Naive thymus-derived CD8-positive, alpha-beta T cell (primary cell): ENCODE data around the gene SPACA5. TPM values are rescaled to one million over a fixed set of nuclear protein-coding genes. Genes with fewer than 3 reads are reported as not detected.
"Not testable (repeated sequence)": the region's sequence is repeated elsewhere in the genome, so short reads cannot be mapped to it uniquely, and the experiment has no call there.

Experiments used
- ATAC-seq, 2 donors: fragments of 150-1000 bp; cut with Tn5 transposase in 1 of 2; sonication (Bioruptor Pico), chemical (Tn5 transposase) in 1 of 2; 1 replicate in 1 of 2; 2 replicates in 1 of 2; pipeline ENCODE4 v1.10.0; 2021; ENCODE audit warnings: mild to moderate bottlenecking in 2 of 2, moderate library complexity in 2 of 2
- POLR2A ChIA-PET: fragments of 350-600 bp; sonication (Branson Sonifier 250); formaldehyde crosslinking; loops from one replicate; lab custom pipeline; 2021; ENCODE audit warnings: antibody characterized with exemption; lab: Charles Lee
- DNase-seq, 10 donors: peaks; one replicate each; pipeline versions ENCODE4 v3.0.0 to v3.0.0-alpha.2; 2020 to 2022
- H3K27ac Mint-ChIP-seq, 10 donors: one replicate each; pipeline ENCODE4 v1.8.0; 2020 to 2022; ENCODE audit warnings: mild to moderate bottlenecking in 10 of 10, mixed read lengths in 10 of 10, moderate library complexity in 4 of 10, inconsistent platforms in 1 of 10
- H3K27me3 Mint-ChIP-seq, 5 donors: one replicate each; pipeline ENCODE4 v1.8.0; 2021 to 2022; ENCODE audit warnings: mixed read lengths in 5 of 5
- H3K36me3 Mint-ChIP-seq, 3 donors: one replicate each; pipeline ENCODE4 v1.8.0; 2020 to 2022; ENCODE audit warnings: mixed read lengths in 3 of 3, mild to moderate bottlenecking in 2 of 3, inconsistent platforms in 1 of 3
- H3K4me1 Mint-ChIP-seq, 4 donors: one replicate each; pipeline ENCODE4 v1.8.0; 2021 to 2022; ENCODE audit warnings: mixed read lengths in 4 of 4
- H3K4me3 Mint-ChIP-seq, 10 donors: one replicate each; pipeline ENCODE4 v1.8.0; 2020 to 2022; ENCODE audit warnings: mild to moderate bottlenecking in 10 of 10, mixed read lengths in 10 of 10, moderate library complexity in 6 of 10, inconsistent platforms in 1 of 10
- H3K9me3 Mint-ChIP-seq, 9 donors: one replicate each; pipeline ENCODE4 v1.8.0; 2020 to 2022; ENCODE audit warnings: mixed read lengths in 9 of 9, mild to moderate bottlenecking in 3 of 9, inconsistent platforms in 1 of 9, moderate library complexity in 1 of 9
- polyA plus RNA-seq, 3 donors: library from polyadenylated mRNA; unstranded; fragments of 300-500 nt; fragmentation: Illumina TruSeq; gene quantifications; one replicate each; pipeline ENCODE4 v1.2.3, GENCODE V29; 2021
- total RNA-seq, 8 experiments: library from RNA in 2 of 8; stranded (reverse) in 2 of 8; gene quantifications; one replicate each; pipeline ENCODE4 v1.2.3 and lab custom pipeline; 2021 to 2026

Gene SPACA5
- total RNA-seq = not detected
- polyA plus RNA-seq = not detected
- 0 reads per million in 6 experiments for total RNA-seq (lab: John Stamatoyannopoulos, UW)

- H3K9me3 Mint-ChIP-seq, ATAC-seq, H3K27me3 Mint-ChIP-seq, POLR2A ChIA-PET, DNase-seq, H3K36me3 Mint-ChIP-seq: not testable (repeated sequence)
- Mint-ChIP-seq H3K4me3 (peak within 1 kb of the TSS in 1 of 10 donors; percentile 52), H3K4me1 (peaks cover 10 to 22% (median 15%) of the 10 kb centered on the region in 4 donors), H3K27ac (peak within 1 kb of the TSS in 2 of 10 donors; percentile 62 to 85)
These were observed at the start of gene SPACA5 for GRCh38 chrX:48006688-48007087. Gene SPACA5, plus strand, starts transcription at chrX:48006988. Its CDS starts 815 bp downstream, at chrX:48007803.

GRCh38 chrX:47958206-47958605 is 48.6 kb upstream of the SPACA5 start:
- H3K9me3 Mint-ChIP-seq, ATAC-seq, H3K36me3 Mint-ChIP-seq, H3K4me3 Mint-ChIP-seq, H3K4me1 Mint-ChIP-seq, DNase-seq, H3K27me3 Mint-ChIP-seq: not testable (repeated sequence)
- H3K27ac Mint-ChIP-seq = peak overlapping the region in 1 of 10 donors; percentile 43
- POLR2A ChIA-PET = interaction anchor here (0.6 kb wide), 1 partner anchor 19 kb away, joined by 3 read pairs; no protein-coding TSS in a partner anchor

GRCh38 chrX:47958761-47959342 is 47.9 kb upstream of the SPACA5 start:
- DNase-seq (peak in 9 of 10 donors; percentile 2 to 66 (median 21)), ATAC-seq (peak; percentile 71 to 87)
- no peaks in the 10 kb centered on the region for H3K36me3 Mint-ChIP-seq
- POLR2A ChIA-PET = no interaction called here
- H3K4me3 Mint-ChIP-seq = no peak overlapping the region
- peaks cover 0 to 2% (median 0%) of the 10 kb centered on the region in 9 donors for H3K9me3 Mint-ChIP-seq
- peak overlapping the region in 1 of 10 donors; percentile 9 for H3K27ac Mint-ChIP-seq
- no peaks in the 10 kb centered on the region for H3K27me3 Mint-ChIP-seq
- H3K4me1 Mint-ChIP-seq = peaks cover 0 to 9% (median 0%) of the 10 kb centered on the region in 4 donors

- Mint-ChIP-seq H3K36me3 (no peaks in the 10 kb centered on the region), H3K27me3 (no peaks in the 10 kb centered on the region), H3K9me3 (peaks cover 0 to 6% (median 0%) of the 10 kb centered on the region in 9 donors), H3K27ac (no peak overlapping the region), H3K4me3 (no peak overlapping the region), H3K4me1 (peaks cover 0 to 9% (median 0%) of the 10 kb centered on the region in 4 donors)
- no peak for DNase-seq
- POLR2A ChIA-PET = no interaction called here
- ATAC-seq = no peak
These were observed 46.4 kb upstream of the SPACA5 start for GRCh38 chrX:47960406-47960805.

- H3K4me3 Mint-ChIP-seq, ATAC-seq, DNase-seq, H3K4me1 Mint-ChIP-seq, H3K9me3 Mint-ChIP-seq, H3K36me3 Mint-ChIP-seq, H3K27me3 Mint-ChIP-seq, H3K27ac Mint-ChIP-seq, POLR2A ChIA-PET: not testable (repeated sequence)
These were observed 45.0 kb upstream of the SPACA5 start for GRCh38 chrX:47961830-47962229.

- H3K4me1 Mint-ChIP-seq, H3K27ac Mint-ChIP-seq, H3K4me3 Mint-ChIP-seq, POLR2A ChIA-PET, ATAC-seq, DNase-seq, H3K27me3 Mint-ChIP-seq, H3K36me3 Mint-ChIP-seq: not testable (repeated sequence)
- peaks cover 0 to 28% (median 10%) of the 10 kb centered on the region in 9 donors for H3K9me3 Mint-ChIP-seq
These were observed 41.3 kb upstream of the SPACA5 start for GRCh38 chrX:47965526-47965925.

- no peak for DNase-seq
- Mint-ChIP-seq H3K27ac (peak overlapping the region in 2 of 10 donors; percentile 53 to 70), H3K36me3 (peaks cover 22 to 37% (median 31%) of the 10 kb centered on the region in 3 donors), H3K4me1 (peaks cover 0 to 2% (median 0%) of the 10 kb centered on the region in 4 donors), H3K27me3 (no peaks in the 10 kb centered on the region), H3K4me3 (no peak overlapping the region), H3K9me3 (peaks cover 0 to 78% (median 27%) of the 10 kb centered on the region in 9 donors)
- no peak for ATAC-seq
- POLR2A ChIA-PET = no interaction called here
These were observed 33.6 kb upstream of the SPACA5 start for GRCh38 chrX:47973235-47973634.

- POLR2A ChIA-PET = no interaction called here
- H3K4me3 Mint-ChIP-seq = no peak overlapping the region
- H3K27ac Mint-ChIP-seq = no peak overlapping the region
- H3K9me3 Mint-ChIP-seq = peaks cover 0 to 95% (median 23%) of the 10 kb centered on the region in 9 donors
- peaks cover 49 to 69% (median 54%) of the 10 kb centered on the region in 3 donors for H3K36me3 Mint-ChIP-seq
- H3K27me3 Mint-ChIP-seq = no peaks in the 10 kb centered on the region
- DNase-seq (no peak), ATAC-seq (no peak)
- H3K4me1 Mint-ChIP-seq = peaks cover 0 to 2% (median 0%) of the 10 kb centered on the region in 4 donors
These were observed 30.3 kb upstream of the SPACA5 start for GRCh38 chrX:47976254-47977151.

GRCh38 chrX:47991263-47992094 is 15.3 kb upstream of the SPACA5 start:
- ATAC-seq (peak in 1 of 2 donors; percentile 75), DNase-seq (peak in 1 of 10 donors; percentile 4)
- POLR2A ChIA-PET = no interaction called here
- Mint-ChIP-seq H3K27me3 (no peaks in the 10 kb centered on the region), H3K9me3 (peaks cover 0 to 3% (median 0%) of the 10 kb centered on the region in 9 donors), H3K36me3 (peaks cover 34 to 63% (median 44%) of the 10 kb centered on the region in 3 donors), H3K27ac (peak overlapping the region; percentile 37 to 90 (median 84)), H3K4me1 (peaks cover 18 to 38% (median 32%) of the 10 kb centered on the region in 4 donors), H3K4me3 (peak overlapping the region in 7 of 10 donors; percentile 40 to 79 (median 63))

- Mint-ChIP-seq H3K4me1 (peaks cover 18 to 38% (median 32%) of the 10 kb centered on the region in 4 donors), H3K27ac (peak overlapping the region; percentile 25 to 90 (median 84)), H3K9me3 (peaks cover 0 to 3% (median 0%) of the 10 kb centered on the region in 9 donors), H3K36me3 (peaks cover 32 to 63% (median 42%) of the 10 kb centered on the region in 3 donors), H3K27me3 (no peaks in the 10 kb centered on the region), H3K4me3 (peak overlapping the region in 7 of 10 donors; percentile 40 to 79 (median 63))
- ATAC-seq (no peak), DNase-seq (no peak)
- POLR2A ChIA-PET = no interaction called here
These were observed 14.8 kb upstream of the SPACA5 start for GRCh38 chrX:47992095-47992380.

GRCh38 chrX:47992669-47993068 is 14.1 kb upstream of the SPACA5 start:
- no peak for ATAC-seq
- peaks cover 26 to 63% (median 40%) of the 10 kb centered on the region in 3 donors for H3K36me3 Mint-ChIP-seq
- POLR2A ChIA-PET = no interaction called here
- H3K9me3 Mint-ChIP-seq = peaks cover 0 to 3% (median 0%) of the 10 kb centered on the region in 9 donors
- DNase-seq = no peak
- H3K4me3 Mint-ChIP-seq = peak overlapping the region in 3 of 10 donors; percentile 24 to 55 (median 43)
- H3K27ac Mint-ChIP-seq = peak overlapping the region in 9 of 10 donors; percentile 25 to 90 (median 80)
- H3K27me3 Mint-ChIP-seq = no peaks in the 10 kb centered on the region
- H3K4me1 Mint-ChIP-seq = peaks cover 18 to 41% (median 32%) of the 10 kb centered on the region in 4 donors

GRCh38 chrX:48001260-48001659 is 5.5 kb upstream of the SPACA5 start:
- peaks cover 0 to 4% (median 0%) of the 10 kb centered on the region in 9 donors for H3K9me3 Mint-ChIP-seq
- H3K4me1 Mint-ChIP-seq = peaks cover 10 to 34% (median 28%) of the 10 kb centered on the region in 4 donors
- POLR2A ChIA-PET = no interaction called here
- ATAC-seq (no peak), DNase-seq (no peak)
- H3K36me3 Mint-ChIP-seq = peaks cover 2 to 46% (median 18%) of the 10 kb centered on the region in 3 donors
- peak overlapping the region in 5 of 10 donors; percentile 1 to 61 (median 18) for H3K4me3 Mint-ChIP-seq
- H3K27ac Mint-ChIP-seq = peak overlapping the region in 2 of 10 donors; percentile 3 to 71
- H3K27me3 Mint-ChIP-seq = no peaks in the 10 kb centered on the region
